ENCODE data around the gene L1CAM. TPM values are rescaled to one million over a fixed set of nuclear protein-coding genes. Genes with fewer than 3 reads are reported as not detected.

L1CAM gene
- total and polyA plus RNA-seq, 2 of the 8 experiments (the other 6 are each of a cell fraction or from before 2014, with no cell fraction given): 11.0 to 43.0 TPM

GRCh38 chrX:153935326-153935851 is 49.4 kb upstream of the L1CAM start:
- Histone ChIP-seq H3K9ac (replicated peaks in 1 of 4; ENCODE audit: extremely low read depth in 1 of 4, low read depth in 3 of 4, low read length in 3 of 4) (no peak overlapping the region), H2AFZ (ENCODE audit: low read length) (no peak overlapping the region), H4K8ac (ENCODE audit: extremely low read depth, insufficient read depth, low read length) (peak overlapping the region; percentile 79; the same call in 1 of the 2 replicates), H3K4me1 (replicated peaks in 1 of 4; ENCODE audit: control insufficient read depth in 3 of 4, insufficient read depth in 4 of 4, low read length in 3 of 4) (peaks cover 2 to 10% (median 6%) of the 10 kb centered on the region in 4 experiments; a peak in 6 of 7 replicates), H3K4me2 (ENCODE audit: insufficient read depth in 1 of 2, low read depth in 2 of 2, low read length in 2 of 2) (peak overlapping the region; percentile 63), H3K27ac (ENCODE audit: low read depth, low read length) (no peak overlapping the region), H3K79me1 (ENCODE audit: low read depth, low read length) (no peaks in the 10 kb centered on the region), H2BK5ac (ENCODE audit: low read depth, low read length) (no peak overlapping the region), H3K79me2 (ENCODE audit: control insufficient read depth in 1 of 2, insufficient read depth in 2 of 2, low read length in 2 of 2) (peaks cover 0 to 13% of the 10 kb centered on the region in 2 experiments; a peak in 2 of 4 replicates), H3K4ac (replicated peaks; ENCODE audit: insufficient read length, low read depth, low read length) (no peak overlapping the region), H4K91ac (replicated peaks; ENCODE audit: insufficient read length, low read length) (no peak overlapping the region), H3K4me3 (ENCODE audit: extremely low read depth in 1 of 4, insufficient read depth in 2 of 4, low read depth in 3 of 4, low read length in 4 of 4) (peak overlapping the region; percentile 12 to 54 (median 16); a peak in 5 of 8 replicates), H2BK120ac (replicated peaks; ENCODE audit: low read depth, low read length) (no peak overlapping the region), H3K56ac (replicated peaks; ENCODE audit: insufficient read length, low read depth, low read length) (no peak overlapping the region), H3K23me2 (ENCODE audit: low read depth, low read length) (0 out of 2 replicates have a peak, but pooled peaks cover 2% of the 10 kb centered on the region), H3K23ac (ENCODE audit: insufficient read length) (no peak overlapping the region), H2BK20ac (ENCODE audit: low read length) (no peak overlapping the region), H4K20me1 (replicated peaks in 1 of 2; ENCODE audit: control insufficient read depth in 1 of 2, insufficient read depth in 2 of 2, low read length in 2 of 2) (peaks cover 0 to 3% of the 10 kb centered on the region in 2 experiments), H2BK15ac (ENCODE audit: low read length) (no peak overlapping the region), H4K5ac (ENCODE audit: insufficient read length, low read depth, low read length) (no peak overlapping the region), H2BK12ac (ENCODE audit: low read depth, low read length) (no peak overlapping the region), H3K18ac (ENCODE audit: extremely low read depth, low read length) (no peak overlapping the region; the same call in 1 of the 2 replicates), H3K36me3 (ENCODE audit: control insufficient read depth in 2 of 4, insufficient read depth in 4 of 4, low read length in 3 of 4) (peaks cover 0 to 10% (median 4%) of the 10 kb centered on the region in 4 experiments; a peak in 2 of 8 replicates), H3K27me3 (replicated peaks in 1 of 4; ENCODE audit: control insufficient read depth in 3 of 4, extremely low read depth in 1 of 4, insufficient read depth in 3 of 4, low read length in 3 of 4) (no peaks in the 10 kb centered on the region), H2AK5ac (ENCODE audit: low read depth, low read length) (no peak overlapping the region), H3K14ac (ENCODE audit: insufficient read length) (no peak overlapping the region), H3K9me3 (ENCODE audit: insufficient read depth in 2 of 2, low read depth in 1 of 2, low read length in 1 of 2) (no peaks in the 10 kb centered on the region)
- peak in 1 of 2 experiments; percentile 54 for DNase-seq (ENCODE audit: low read depth in 1 of 2, low spot score in 2 of 2)
- ChIA-PET CTCF (ENCODE audit: partially characterized antibody) (interaction anchor here (0.7 to 19.6 kb wide), 4 partner anchors 10 to 158 kb away, joined by 3 to 272 read pairs (median 4); partner anchors contain the start of genes ARHGAP4 and RENBP), POLR2A (ENCODE audit: partially characterized antibody) (interaction anchor here (0.7 to 18.9 kb wide), 7 partner anchors 9 to 336 kb away, joined by 3 to 231 read pairs (median 5); partner anchors contain the start of genes ARHGAP4 and RENBP)
- WGBS, 2 experiments (ENCODE audit: extremely low coverage in 1 of 2, insufficient coverage in 1 of 2, insufficient read length in 1 of 2, insufficient replicate concordance in 2 of 2, low coverage in 1 of 2, low lambda C conversion rate in 2 of 2, missing lambda C conversion rate in 1 of 2): 20% methylated on average over 9 of the region's 32 CpGs; no CpG with 5 or more reads in 1 of the 2 experiments
- no peak for FAIRE-seq
- TF ChIP-seq SIN3A (conservative IDR thresholded peaks at IDR 0.05 in 1 of 2, IDR thresholded peaks at IDR 0.05 in 1 of 2; ENCODE audit: low read depth in 1 of 2, low read length in 2 of 2) (0 out of 4 replicates have a peak, but pooled peaks of 1 of the 2 experiments have one; percentile 19), BCL11A (IDR thresholded peaks at IDR 0.05; ENCODE audit: low read depth in 2 of 2, low read length in 2 of 2) (no peak), TBP (IDR thresholded peaks at IDR 0.05; ENCODE audit: low read depth, low read length) (no peak), MAX (IDR thresholded peaks at IDR 0.05) (peak; percentile 72), CTBP2 (IDR thresholded peaks at IDR 0.05; ENCODE audit: borderline replicate concordance, insufficient read depth, insufficient read length, low read length) (no peak), CBX5 (IDR thresholded peaks at IDR 0.05; ENCODE audit: low read depth, low read length) (no peak), YY1 (IDR thresholded peaks at IDR 0.05; ENCODE audit: low read depth, low read length) (no peak), CHD1 (IDR thresholded peaks at IDR 0.05; ENCODE audit: low read depth, low read length) (no peak), GTF2F1 (IDR thresholded peaks at IDR 0.05; ENCODE audit: borderline replicate concordance, low read depth, low read length) (no peak), ASH2L (IDR thresholded peaks at IDR 0.05; ENCODE audit: low read length) (no peak), TAF7 (optimal IDR thresholded peaks at IDR 0.05; ENCODE audit: borderline replicate concordance, low read depth, low read length) (no peak), RAD21 (IDR thresholded peaks at IDR 0.05 in 1 of 2, conservative IDR thresholded peaks at IDR 0.05 in 1 of 2; ENCODE audit: low read depth in 2 of 2, low read length in 2 of 2) (no peak)
